SU-DHL-6 (cell line): ENCODE results near the gene TBC1D16.

Experiments
- H2AFZ ChIP-seq: fragments of 200-600 bp; sonication (generic); 2 replicates; pipeline ENCODE4 v1.6.1; 2014; ENCODE audit warnings: low read depth, mild to moderate bottlenecking, moderate library complexity, mixed read lengths, antibody characterized with exemption, low read length; ENCODE audit not compliant: severe bottlenecking
- H3F3A ChIP-seq: fragments of 200-600 bp; shearing (Covaris generic); 2 replicates; pipeline ENCODE4 v1.6.0; 2016; ENCODE audit warnings: antibody characterized with exemption, mild to moderate bottlenecking; ENCODE audit not compliant: insufficient read depth
- H3K27ac ChIP-seq: fragments of 200-600 bp; sonication (generic); 2 replicates; pipeline ENCODE4 v1.5.1; 2016; ENCODE audit warnings: low read depth, mild to moderate bottlenecking, low read length, moderate library complexity, mixed read lengths
- H3K27me3 ChIP-seq: fragments of 200-600 bp; sonication (generic), shearing (Covaris generic); 2 replicates; pipeline ENCODE4 v1.6.0; 2014; ENCODE audit warnings: mild to moderate bottlenecking, low read length
- H3K36me3 ChIP-seq: fragments of 200-600 bp; sonication (generic); 2 replicates; pipeline ENCODE4 v1.6.1; 2014; ENCODE audit warnings: mild to moderate bottlenecking, low read length, mixed read lengths
- H3K4me2 ChIP-seq: fragments of 300-600, 200-600 bp; shearing (Covaris generic), sonication (generic); 2 replicates; pipeline ENCODE4 v1.6.0; 2014; ENCODE audit warnings: low read length, low read depth, mild to moderate bottlenecking; ENCODE audit not compliant: poor library complexity, severe bottlenecking
- H3K4me3 ChIP-seq: fragments of 200-600 bp; sonication (generic); 2 replicates; pipeline ENCODE4 v1.5.1; 2014; ENCODE audit warnings: antibody characterized with exemption, low read length, mild to moderate bottlenecking, mixed read lengths; ENCODE audit not compliant: insufficient read depth, poor library complexity, severe bottlenecking
- H3K79me2 ChIP-seq: fragments of 200-600 bp; sonication (generic); 2 replicates; pipeline ENCODE4 v1.6.1; 2014; ENCODE audit warnings: mild to moderate bottlenecking, low read length, moderate library complexity; ENCODE audit not compliant: insufficient read depth
- H3K9ac ChIP-seq: fragments of 200-600 bp; sonication (generic); 2 replicates; pipeline ENCODE4 v1.7.0; 2014; ENCODE audit warnings: mild to moderate bottlenecking, low read length
- H3K9me2 ChIP-seq: fragments of 200-600 bp; sonication (generic); replicated peaks from 2 replicates; pipeline ENCODE4 v1.6.1; 2014; ENCODE audit warnings: low read length; ENCODE audit not compliant: insufficient read depth
- H3K9me3 ChIP-seq: fragments of 200-600 bp; sonication (generic); 2 replicates; pipeline ENCODE4 v1.6.1; 2014; ENCODE audit warnings: low read length, mixed read lengths; ENCODE audit not compliant: insufficient read depth
- H4K20me1 ChIP-seq: fragments of 200-600 bp; sonication (generic); 2 replicates; pipeline ENCODE4 v1.6.1; 2014; ENCODE audit warnings: low read depth, mild to moderate bottlenecking, antibody characterized with exemption, low read length, moderate library complexity, mixed read lengths
- CTCF ChIP-seq: fragments of 200-600 bp; sonication (generic); IDR thresholded peaks from one replicate; pipeline ENCODE4 v1.5.1; 2017; ENCODE audit warnings: antibody characterized with exemption, mild to moderate bottlenecking, low read length, moderate library complexity; ENCODE audit not compliant: insufficient read depth, poor library complexity, severe bottlenecking
- EZH2phosphoT487 ChIP-seq: fragments of 200-600 bp; sonication (generic), shearing (Covaris generic); conservative IDR thresholded peaks from 2 replicates; pipeline ENCODE4 v1.6.1; 2018; ENCODE audit warnings: mild to moderate bottlenecking, antibody characterized with exemption, low read length, moderate library complexity, mixed read lengths

Gene TBC1D16

GRCh38 chr17:80031691-80032430 lies 3.8 kb downstream of the TBC1D16 start:
- no peaks in the 10 kb centered on the region for H3K9me2 ChIP-seq
- no peak overlapping the region for H3K4me3 ChIP-seq
- no peaks in the 10 kb centered on the region for H4K20me1 ChIP-seq
- no peaks in the 10 kb centered on the region for H3K79me2 ChIP-seq
- H2AFZ ChIP-seq = no peak overlapping the region
- no peaks in the 10 kb centered on the region for H3K36me3 ChIP-seq
- H3F3A ChIP-seq = no peaks in the 10 kb centered on the region; the same call in 1 of the 2 replicates
- H3K9me3 ChIP-seq = no peaks in the 10 kb centered on the region
- no peak for TF ChIP-seq EZH2phosphoT487
- TF ChIP-seq CTCF = no peak
- H3K27ac ChIP-seq = no peak overlapping the region
- peaks cover 4% of the 10 kb centered on the region; the same call in 1 of the 2 replicates for H3K27me3 ChIP-seq
- no peak overlapping the region for H3K9ac ChIP-seq
- no peak overlapping the region for H3K4me2 ChIP-seq

GRCh38 chr17:80030730-80031410 lies 4.8 kb downstream of the TBC1D16 start:
- Histone ChIP-seq H3K4me2 (no peak overlapping the region), H3K27me3 (peaks cover 4% of the 10 kb centered on the region; the same call in 1 of the 2 replicates), H4K20me1 (no peaks in the 10 kb centered on the region), H2AFZ (no peak overlapping the region), H3F3A (no peaks in the 10 kb centered on the region; the same call in 1 of the 2 replicates), H3K27ac (no peak overlapping the region), H3K9me3 (no peaks in the 10 kb centered on the region), H3K9me2 (no peaks in the 10 kb centered on the region), H3K9ac (no peak overlapping the region), H3K79me2 (no peaks in the 10 kb centered on the region), H3K36me3 (no peaks in the 10 kb centered on the region), H3K4me3 (no peak overlapping the region)
- TF ChIP-seq EZH2phosphoT487 (no peak), CTCF (no peak)

- no peaks in the 10 kb centered on the region for H3K9me2 ChIP-seq
- no peak overlapping the region for H3K4me2 ChIP-seq
- H3K27ac ChIP-seq = no peak overlapping the region
- no peaks in the 10 kb centered on the region for H3K9me3 ChIP-seq
- H3K27me3 ChIP-seq = no peaks in the 10 kb centered on the region
- H3K9ac ChIP-seq = no peak overlapping the region
- H3K36me3 ChIP-seq = no peaks in the 10 kb centered on the region
- H3K4me3 ChIP-seq = no peak overlapping the region
- H3K79me2 ChIP-seq = no peaks in the 10 kb centered on the region
- no peak overlapping the region for H2AFZ ChIP-seq
- no peak for TF ChIP-seq CTCF
- no peak for TF ChIP-seq EZH2phosphoT487
- no peaks in the 10 kb centered on the region; the same call in 1 of the 2 replicates for H3F3A ChIP-seq
- H4K20me1 ChIP-seq = no peaks in the 10 kb centered on the region
Measured at GRCh38 chr17:80029258-80029974, 6.3 kb downstream of the TBC1D16 start.
